NCI-H226 (cell line): ENCODE results near the gene PDE8B.

Source experiments
- DNase-seq: peaks from one replicate; pipeline ENCODE4 v3.0.0-alpha.2; 2015

PDE8B gene

DNA sequence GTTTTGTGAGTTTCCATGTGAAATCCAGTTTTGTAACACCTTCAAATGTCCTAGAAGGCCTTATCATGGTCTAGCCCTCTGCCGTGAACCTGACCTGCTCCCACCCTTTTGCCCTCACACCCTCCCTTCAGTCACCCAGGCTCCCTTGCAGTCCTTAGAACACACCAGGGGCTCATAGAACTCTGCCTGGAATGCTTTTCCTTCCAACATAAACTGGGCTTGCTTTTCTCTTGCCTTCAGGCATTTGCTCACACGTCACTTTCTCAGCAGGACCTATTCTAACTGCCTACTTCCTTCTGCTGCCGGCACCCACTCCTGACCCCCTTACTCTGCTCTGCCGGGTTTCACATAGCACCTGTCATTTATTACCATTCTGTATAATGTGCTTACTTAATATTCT is 111.9 kb downstream of the PDE8B start:
- DNase-seq, result no peak

DNA sequence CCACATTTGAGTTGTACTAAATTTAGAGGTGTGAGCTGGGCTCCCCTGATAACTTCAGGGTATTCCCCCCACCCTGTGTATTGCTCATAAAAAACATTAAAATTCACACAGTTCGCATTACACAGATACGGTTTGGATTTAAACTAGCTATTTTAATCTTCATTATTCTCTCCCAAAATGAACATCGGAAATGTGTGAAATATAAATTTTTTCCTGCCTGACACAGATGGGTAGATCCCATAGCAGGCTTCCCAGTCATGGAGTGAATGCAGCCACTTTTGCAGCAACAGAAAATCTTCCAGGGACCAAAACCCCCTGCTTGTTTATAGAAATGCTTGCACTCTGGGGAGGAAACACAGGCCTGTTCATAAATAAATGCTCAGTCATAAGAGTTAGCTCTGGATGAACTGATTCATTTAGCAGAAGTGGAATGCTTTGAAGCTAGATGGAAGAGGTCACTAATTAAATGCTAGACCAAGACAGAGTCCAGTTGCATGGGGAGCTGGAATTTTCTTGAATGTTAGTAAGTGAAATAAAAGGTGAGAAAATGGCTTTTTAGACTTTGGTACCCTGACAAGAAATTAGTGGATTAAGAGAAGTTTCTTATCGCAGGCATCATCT is 115.6 kb downstream of the PDE8B start:
- DNase-seq, result no peak

DNA sequence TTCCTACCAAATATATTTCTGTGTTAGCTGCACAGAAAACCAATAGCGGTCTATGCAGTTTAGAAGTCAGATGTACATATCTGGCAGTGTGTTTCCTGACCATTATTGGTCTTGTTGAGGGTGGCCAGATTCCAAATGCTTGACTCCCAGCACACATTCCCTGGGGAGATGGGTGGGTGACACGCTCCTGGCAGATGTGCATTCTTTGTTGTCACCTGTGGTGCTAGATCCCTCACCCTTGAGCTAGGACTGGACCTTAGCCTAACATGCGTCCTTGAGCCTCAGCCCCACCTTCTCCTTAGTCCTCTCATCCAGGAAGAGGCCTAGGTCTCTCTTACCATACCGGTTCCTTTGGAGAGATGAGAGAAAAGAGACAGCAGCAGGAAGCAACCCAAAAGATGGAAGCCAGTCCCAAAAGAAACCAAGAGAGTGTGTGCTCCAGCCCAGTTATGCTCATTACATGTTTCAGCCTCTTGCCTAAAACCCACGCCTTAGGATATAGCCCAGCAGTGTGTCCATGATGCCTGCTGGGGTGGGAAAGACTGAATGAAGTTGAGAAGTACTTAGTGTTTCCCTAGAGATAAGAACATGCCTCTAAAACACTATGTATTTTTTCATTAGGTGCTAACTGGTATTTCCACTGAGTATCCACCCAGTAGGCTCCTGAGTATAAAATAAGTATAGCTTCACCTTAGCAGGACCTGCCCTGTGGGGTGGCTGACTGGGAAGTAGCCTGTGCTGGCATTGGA is 116.7 kb downstream of the PDE8B start:
- no peak for DNase-seq

DNA sequence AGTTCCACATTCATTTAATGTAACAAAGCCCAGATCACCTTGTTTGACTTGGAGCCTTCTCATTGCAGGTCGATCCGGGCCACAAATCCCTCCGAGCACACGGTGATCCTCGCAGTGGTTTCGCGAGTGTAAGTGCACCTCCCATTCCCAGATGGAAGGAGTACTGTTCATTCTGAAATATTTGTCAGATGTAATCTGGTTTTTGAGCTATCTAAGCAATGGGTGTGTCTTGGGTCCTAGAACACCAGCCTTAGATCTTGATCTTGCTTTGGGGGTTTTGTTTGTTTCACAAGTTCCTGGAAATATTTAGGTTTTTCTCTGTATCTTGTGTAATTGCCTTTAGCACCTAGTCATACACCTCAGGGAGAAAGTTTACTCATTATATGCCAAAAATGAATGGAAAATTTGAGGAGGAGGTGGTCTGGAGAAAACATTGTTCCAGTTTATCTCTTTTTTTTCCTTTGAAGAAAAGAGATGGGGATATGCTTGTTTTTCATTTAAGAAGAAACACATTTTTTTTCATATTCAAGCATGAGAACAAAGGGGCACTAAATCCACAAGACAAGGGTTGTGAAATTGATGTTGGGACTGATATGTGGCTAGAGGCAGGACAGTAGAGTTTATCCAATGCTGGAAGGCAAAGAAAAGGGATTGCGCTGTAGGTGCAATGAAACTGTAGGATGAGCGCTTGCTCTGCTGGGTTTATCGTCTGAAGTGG is 118.6 kb downstream of the PDE8B start:
- DNase-seq, result no peak

DNA sequence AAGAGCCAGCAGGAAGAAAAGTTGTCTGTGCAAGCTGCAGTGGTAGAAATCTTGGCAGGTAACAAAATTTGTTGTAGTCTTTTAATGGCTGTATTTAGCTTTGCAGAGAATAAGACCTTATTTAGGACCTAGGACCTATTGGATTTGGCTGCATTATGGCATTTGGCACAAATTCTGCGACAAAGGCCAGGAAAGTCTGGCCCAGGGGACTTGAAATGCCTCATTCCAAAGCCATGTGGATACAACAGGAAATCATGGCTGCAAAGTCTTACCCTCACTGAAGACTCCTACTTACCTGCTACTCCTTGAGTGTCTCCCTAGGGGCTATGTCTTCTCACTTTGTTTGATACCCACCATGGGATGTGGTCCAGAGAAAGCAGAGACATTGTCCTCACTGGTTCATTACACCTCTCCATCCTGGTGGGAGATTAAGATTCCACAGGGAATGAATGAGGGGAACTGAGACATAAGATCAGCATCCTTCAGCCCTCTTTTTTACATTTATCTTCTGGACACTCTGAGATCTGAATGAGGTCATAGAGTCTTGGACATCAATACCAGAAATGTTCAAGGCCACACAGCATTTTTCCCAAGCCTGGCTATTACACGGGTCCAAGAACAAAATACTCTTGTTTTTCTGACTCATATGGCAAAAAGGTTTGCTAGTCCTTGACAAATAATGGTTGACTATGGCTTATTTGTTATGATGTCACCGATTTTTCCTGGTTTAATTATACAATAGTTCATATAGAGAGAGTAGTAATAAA is 119.4 kb downstream of the PDE8B start:
- DNase-seq, result no peak

DNA sequence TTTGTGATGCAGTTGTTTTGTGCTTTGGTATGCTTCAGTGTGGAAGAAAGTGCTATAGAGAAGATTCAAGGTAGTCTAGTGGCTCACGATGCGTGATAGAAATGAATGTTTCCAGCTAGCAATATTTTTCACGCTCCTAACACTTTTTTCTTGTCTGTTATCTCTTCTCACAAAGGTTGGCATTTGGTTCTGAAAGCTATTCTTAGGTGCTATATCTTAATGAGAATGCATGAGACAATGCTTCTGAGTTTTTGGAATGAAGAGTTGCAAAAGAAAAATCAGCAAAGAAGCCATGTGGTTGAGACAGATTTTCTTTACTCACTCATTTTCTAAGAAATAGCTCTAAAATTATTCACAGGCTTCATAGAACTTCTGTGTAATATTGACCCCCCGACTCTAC is 122.6 kb downstream of the PDE8B start:
- no peak for DNase-seq

DNA sequence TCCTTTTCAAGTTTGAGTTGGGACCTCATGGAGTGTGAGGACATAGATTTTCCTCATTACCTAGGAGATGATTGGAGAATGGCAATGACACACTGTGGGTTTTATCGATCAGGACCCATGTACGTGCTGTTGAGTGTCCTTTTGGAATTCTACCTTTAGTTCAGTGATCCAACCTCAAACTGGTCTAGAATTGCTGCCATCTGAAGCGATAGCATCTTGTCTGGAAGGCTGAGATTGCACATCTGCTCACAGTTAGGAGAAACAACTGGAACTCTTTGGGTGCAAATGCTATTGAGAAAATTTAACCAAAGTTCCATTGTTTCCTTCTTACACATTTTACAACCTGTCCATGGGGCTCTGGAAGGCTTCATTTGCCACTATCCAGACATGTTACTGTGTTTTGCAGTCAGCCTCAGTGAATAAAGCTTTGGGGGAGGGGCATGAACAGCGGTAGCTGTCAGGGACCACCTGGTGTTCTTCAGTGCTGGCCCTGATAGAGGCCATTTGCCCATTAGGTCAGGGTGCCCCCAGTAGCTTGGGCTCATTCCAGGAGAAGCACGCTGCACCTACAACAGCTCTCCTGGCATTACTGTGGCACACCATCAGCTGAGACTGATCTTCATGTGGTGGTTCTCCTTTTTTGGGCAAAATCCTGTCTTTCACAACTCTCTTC is 123.1 kb downstream of the PDE8B start:
- DNase-seq, result no peak

DNA sequence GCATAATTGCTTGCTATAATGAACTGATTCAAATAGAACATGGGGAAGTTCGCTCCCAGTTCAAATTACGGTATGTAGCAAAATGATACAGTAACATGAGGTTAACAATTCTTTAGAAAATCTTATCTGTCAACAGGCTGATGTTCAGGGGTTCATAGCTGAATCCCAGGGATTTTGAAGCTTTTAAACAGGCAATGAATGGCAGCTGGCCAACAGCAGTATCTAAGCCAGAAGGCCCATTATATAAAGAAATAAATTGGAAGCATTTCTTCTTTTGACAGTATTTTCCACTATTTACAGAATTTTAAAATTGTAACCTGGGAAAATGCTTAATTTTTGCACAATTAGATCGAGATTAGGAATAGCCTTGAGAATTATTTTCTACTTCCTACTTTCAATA is 126.8 kb downstream of the PDE8B start:
- DNase-seq, result no peak

DNA sequence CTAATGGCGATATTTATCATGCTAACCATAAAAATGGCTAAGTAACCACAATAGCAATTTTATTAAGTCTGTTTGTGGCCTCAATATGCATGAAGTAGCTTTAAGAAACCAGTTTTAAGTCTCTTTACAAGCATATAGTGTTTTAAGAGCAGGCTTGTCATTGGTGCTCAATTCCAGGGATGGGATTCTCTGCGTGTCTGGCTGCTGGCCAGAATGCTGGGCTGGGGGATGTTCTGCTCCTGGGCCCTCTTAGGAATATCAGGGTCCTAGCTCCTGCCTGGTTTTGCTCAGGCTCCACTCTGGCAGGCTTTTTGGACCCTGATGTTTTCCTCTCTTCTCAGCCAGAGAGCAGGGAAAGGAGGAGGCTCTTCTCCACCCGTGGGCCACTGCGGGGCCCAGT is 127.2 kb downstream of the PDE8B start:
- DNase-seq, result no peak

DNA sequence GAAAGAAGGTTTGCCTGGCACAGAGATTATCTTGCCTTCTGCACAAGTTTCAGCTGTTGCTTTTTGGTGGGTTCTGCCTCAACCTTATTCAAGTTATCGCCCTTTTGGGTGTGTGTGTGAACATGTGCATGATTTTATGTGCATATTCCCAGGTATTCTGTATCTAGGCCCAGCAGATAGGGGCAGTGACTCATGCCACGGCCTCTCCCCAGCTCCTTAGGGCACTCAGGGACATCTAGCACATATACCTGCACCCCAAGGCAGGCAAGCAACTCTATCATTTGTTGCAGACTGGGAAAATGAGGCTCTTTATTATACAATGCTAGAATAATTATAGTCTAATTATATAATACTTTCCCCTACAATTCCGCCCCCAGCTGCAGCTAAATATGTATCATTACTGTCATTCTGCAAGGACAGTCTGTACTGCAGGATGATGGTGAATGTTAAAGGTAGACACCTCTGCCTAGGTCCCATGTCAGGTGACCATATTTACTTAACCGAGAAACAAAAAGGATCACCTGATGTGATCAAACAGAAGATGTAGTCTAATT is 128.9 kb downstream of the PDE8B start:
- DNase-seq, result no peak

DNA sequence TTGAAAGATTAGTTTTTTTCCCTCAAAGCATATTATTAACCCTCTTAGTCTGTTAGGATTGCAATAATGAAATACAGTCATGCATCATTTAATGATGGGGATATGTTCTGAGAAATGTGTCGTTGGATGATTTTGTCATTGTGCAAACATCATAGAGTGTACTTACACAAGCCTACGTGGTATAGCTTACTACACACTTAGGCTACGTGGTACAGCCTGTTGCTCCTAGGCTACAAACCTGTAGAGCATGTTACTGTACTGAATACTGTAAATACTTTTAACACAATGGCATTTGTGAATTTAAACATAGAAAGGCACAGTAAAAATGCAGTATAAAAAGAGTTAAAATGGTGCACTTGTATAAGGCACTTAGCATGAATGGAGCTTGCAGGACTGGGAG is 132.7 kb downstream of the PDE8B start:
- DNase-seq, result no peak

DNA sequence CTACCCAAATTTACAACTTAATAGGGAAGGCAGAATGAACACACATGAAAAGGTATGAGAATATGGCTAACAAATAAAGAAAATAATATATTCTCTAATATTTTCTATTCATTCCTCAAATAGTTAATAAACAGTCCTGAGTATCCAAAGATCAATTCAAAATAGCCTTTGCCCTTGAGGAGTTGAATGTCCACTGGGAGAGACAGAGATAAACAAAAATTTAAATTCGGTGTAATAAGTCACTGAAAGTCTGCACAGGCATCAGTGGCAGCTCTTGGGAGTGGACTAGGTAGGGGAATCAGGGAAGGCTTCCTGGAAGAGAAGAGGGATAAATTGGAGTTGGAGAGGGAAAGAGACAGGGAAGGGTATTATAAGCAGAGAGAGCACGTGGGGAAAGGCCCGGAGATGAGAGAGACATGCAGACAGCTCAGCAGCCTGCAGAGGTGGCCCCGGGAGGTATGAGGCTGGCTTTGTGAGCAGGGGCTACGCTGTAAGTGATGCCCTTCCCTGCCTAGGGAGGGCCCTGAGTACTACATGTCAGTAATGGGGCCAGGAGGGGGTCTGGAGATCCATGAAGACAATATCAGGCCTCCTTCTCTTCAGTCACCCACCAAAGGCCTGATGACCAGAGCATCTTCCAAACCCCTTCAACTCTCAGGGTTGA is 137.1 kb downstream of the PDE8B start:
- no peak for DNase-seq

DNA sequence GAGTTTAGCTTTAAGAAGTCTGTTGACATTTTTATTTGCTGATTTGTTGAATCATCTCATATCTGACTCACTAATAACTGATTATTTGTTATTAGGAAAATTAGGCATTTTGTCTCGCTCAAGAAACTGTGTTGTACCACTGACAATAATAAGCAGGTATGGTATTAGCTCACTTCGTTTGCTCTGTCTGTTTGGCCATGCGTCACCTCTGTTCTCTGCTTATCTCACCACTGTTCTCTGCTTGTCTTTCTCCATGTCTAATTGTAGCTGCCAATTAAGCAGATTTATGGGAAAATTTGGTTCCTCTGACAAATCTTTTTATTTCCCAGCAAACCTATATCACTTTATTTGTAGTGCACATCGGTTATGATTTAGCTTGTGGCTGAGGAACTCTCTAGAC is 142.8 kb downstream of the PDE8B start:
- no peak for DNase-seq

DNA sequence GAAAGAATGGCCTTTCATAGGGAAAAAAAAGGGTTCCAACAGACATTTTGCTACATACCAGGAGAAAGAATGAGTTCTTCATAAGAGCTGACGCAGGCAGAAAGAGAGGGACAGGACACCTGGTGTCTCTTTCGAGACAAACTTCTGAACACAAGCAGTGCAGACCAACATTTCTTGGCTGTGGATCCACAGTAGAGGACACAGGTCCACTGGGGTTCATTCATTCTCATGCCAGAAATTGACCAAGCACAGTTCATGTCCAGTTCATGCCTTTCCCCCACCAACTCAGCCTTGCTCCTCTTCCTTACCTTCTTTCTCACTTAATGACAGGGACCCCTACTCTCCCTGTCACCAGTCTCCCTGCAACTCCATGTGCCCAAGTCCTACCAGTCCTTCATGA is 144.0 kb downstream of the PDE8B start:
- DNase-seq, result no peak

DNA sequence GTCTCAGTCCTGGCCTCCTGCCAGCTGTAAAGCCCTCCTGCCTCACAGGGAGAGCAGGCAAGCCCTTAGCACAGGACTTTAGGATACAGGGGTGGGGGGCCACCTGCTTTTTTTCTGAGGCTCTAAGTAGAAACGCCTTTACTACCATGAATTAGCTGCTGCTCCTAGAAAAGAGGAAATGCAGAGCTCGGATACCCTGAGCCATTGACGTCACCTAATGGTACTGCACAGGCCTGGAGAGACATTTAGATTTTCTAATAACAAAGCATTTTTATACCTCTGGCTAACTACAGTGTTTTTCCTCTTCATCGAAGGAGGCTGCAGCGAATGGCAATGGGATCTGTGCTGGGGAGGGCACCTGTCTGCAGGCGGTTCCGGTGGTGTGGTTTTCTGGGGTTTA is 144.6 kb downstream of the PDE8B start:
- no peak for DNase-seq

DNA sequence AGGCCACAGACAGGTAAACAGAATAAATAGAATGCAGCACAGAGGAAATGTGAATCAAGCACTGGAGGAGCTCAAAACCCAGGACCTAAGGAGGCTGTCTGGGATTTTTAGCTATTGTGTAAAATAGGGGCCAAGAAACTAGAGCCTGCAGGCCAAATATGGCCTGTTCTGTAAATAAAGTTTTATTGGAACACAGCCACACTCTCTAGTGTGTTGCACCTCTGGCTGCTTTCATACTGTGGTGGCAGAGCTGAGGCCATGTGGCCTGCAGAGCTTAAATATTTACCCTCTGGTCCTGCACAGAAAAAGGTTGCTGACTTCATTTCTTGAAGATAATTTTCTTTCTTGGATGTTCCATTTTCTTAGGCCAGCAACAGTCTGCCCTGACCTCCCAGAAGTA is 145.3 kb downstream of the PDE8B start:
- DNase-seq, result no peak

DNA sequence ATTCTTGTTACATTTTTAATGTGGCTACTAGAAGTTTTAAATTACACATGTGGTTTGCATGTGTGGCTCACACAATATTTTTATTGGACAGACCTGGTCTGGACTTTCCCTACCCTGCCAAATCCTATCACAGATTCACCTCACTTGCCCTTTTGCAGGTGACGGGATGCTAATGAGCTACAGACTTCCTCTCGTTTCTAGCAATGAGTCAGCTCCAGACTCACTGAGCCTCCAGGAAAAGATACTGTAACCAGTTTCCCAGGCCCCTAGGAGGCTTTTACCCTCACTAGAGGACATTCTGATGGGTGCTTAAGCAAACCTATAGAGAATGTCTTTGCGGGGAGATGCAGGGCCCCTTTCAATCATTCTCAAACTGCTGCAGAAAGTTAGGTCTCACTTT is 146.3 kb downstream of the PDE8B start:
- DNase-seq, result peak; percentile 75

DNA sequence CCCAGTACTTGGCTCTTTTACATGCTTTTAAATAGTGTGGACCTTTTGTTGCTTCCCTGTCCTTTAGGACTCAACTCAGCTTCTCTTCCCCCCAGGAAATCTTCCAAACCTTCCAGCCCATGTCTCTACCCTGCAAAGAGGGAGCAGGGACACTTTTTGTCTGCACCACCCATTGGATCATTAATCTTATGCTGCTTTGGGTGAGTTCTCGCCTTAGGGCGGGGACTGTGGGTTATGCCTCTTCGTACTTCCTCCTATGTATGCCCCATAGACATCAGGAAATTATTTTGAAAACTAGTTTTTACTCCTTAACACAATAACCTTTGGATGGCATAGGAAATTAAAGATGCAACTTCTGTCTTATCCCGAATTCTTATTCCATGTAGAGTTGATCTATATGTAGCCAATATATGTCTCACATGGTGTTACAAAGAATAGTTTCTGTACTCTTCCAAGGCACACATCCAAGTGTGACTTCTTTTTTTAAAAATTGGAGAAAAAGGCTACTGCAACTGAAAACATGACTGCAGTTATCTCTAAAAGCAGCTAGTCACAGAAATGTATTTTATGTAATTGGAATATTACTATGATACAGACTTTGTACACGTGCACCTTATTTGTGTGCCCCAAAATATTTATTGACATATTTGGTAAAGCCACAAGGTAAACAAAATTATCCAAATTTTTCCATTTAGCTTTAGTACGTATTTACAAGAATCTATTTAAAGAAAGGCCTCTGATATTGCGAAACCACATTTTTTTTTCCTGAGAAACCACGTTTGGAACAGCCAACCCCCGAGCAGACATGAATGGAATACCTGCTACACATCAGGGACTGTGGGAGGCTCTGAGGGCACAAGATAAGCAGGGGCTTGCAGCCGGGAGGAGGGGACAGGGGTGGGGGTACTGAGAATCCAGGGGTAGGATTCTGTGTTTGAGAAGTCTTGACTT is 148.1 kb downstream of the PDE8B start:
- DNase-seq, result peak; percentile 29

DNA sequence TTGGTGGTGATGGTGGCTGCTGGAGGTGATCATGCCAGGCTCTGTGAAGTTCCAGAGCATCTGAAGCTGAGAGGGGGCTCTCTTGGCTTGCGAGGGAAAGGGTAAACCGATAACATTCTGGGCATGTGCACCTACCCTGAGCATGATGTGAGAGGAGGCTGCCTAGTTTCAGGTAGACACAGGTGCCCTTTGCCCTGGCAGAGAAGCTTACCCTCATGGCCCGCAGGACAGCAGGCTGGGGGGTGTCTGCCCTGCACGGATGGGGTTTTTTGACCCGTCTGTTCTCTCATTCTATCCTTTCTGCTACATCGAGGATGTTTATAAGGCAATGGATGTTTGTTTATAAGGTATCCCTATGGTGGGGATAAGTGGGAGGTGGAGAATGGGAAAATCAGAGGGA is 148.8 kb downstream of the PDE8B start:
- DNase-seq, result no peak

DNA sequence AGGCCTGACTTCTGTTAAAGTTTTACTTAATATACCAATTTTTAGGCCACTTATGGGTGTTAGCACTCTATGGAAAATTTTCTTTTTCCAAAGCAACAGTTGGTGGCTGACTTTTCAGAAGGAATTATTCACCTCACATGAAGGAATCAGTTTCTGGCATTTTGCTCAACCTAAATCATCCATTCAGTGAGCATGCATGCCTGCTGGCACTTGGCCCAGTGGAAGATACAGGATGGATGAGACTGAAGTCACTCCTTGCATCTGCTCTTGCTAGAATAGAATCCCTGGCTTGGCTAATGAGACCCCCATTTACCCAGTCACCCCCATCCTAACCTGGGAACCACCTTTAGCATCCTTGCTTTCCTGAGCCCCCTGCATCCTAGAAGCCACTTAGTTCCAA is 149.9 kb downstream of the PDE8B start:
- no peak for DNase-seq

DNA sequence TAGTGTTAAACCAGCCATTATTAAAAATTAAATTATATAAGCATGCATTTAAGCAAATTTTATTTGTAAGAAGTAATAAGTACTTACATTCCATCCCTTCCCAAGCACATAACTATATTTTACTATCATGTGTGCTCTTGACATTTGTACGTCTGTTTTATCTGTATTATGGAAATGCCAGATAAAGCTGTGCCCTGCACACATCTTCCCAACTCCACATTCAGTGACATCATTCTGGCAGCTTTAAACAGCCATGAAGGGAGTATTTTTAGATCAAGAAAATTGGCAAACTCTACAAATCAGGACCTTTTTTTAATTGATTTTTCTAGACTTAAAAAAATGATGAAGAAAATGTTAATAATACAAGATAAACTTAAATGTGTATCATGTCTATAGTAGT is 150.5 kb downstream of the PDE8B start:
- no peak for DNase-seq
